Smooth muscle cell (in vitro differentiated cells): ENCODE results near the gene PPP1R9A. TPM values are rescaled to one million over a fixed set of nuclear protein-coding genes. Genes with fewer than 3 reads are reported as not detected.

Experiments used
- DNase-seq: peaks from one replicate; lab custom pipeline; 2025; ENCODE audit not compliant: unreplicated experiment; lab: John Stamatoyannopoulos, UW
- H2AFZ ChIP-seq: fragments of 200-600 bp; sonication (generic); 2 replicates; pipeline ENCODE4 v1.6.0; 2016; ENCODE audit warnings: antibody characterized with exemption, low read depth, mild to moderate bottlenecking
- H3F3A ChIP-seq: fragments of 200-600 bp; sonication (generic); 2 replicates; pipeline ENCODE4 v1.6.0; 2017; ENCODE audit warnings: antibody characterized with exemption, low read depth
- H3K27ac ChIP-seq: fragments of 200-600 bp; sonication (generic); 2 replicates; pipeline ENCODE4 v1.5.1; 2016; ENCODE audit warnings: low read depth, mild to moderate bottlenecking
- H3K27me3 ChIP-seq: fragments of 200-600 bp; sonication (generic); 2 replicates; pipeline ENCODE4 v1.6.1; 2016; ENCODE audit warnings: low read depth, mild to moderate bottlenecking
- H3K36me3 ChIP-seq: fragments of 200-600 bp; sonication (generic); 2 replicates; pipeline ENCODE4 v1.5.1; 2016; ENCODE audit warnings: low read depth
- H3K4me1 ChIP-seq: fragments of 200-600 bp; sonication (generic); 2 replicates; pipeline ENCODE4 v1.5.1; 2016; ENCODE audit warnings: low read depth
- H3K4me2 ChIP-seq: fragments of 200-600 bp; sonication (generic); 2 replicates; pipeline ENCODE4 v1.6.0; 2016; ENCODE audit warnings: mild to moderate bottlenecking
- H3K4me3 ChIP-seq: fragments of 200-600 bp; sonication (generic); 2 replicates; pipeline ENCODE4 v1.5.1; 2016; ENCODE audit warnings: mild to moderate bottlenecking
- H3K79me2 ChIP-seq: fragments of 200-600 bp; sonication (generic); 2 replicates; pipeline ENCODE4 v1.6.0; 2016; ENCODE audit warnings: low read depth, mild to moderate bottlenecking
- H3K9ac ChIP-seq: fragments of 200-600 bp; sonication (generic); 2 replicates; pipeline ENCODE4 v1.6.0; 2016; ENCODE audit warnings: low read depth
- H3K9me3 ChIP-seq: fragments of 200-600 bp; sonication (generic); replicated peaks from 2 replicates; pipeline ENCODE4 v1.5.1; 2016; ENCODE audit warnings: low read depth
- H4K20me1 ChIP-seq: fragments of 200-600 bp; sonication (generic); 2 replicates; pipeline ENCODE4 v1.6.0; 2016; ENCODE audit warnings: low read depth
- WGBS: methylation state at CpG from one replicate; pipeline ENCODE4 v1.1.7; 2016; ENCODE audit warnings: low lambda C conversion rate; 5-methylcytosine and 5-hydroxymethylcytosine counted together
- polyA plus RNA-seq: library from polyadenylated mRNA; unstranded; fragments of >200 nt; fragmentation: Nextera tagmentation; extraction: Ambion mirVana; gene quantifications from 2 replicates; pipeline ENCODE4 v1.2.1, GENCODE V29; 2016
- total RNA-seq: library from RNA; depleted of rRNA; stranded (reverse); fragments of >200 nt; gene quantifications from 2 replicates; pipeline ENCODE4 v1.2.3, GENCODE V29; 2014
- TF ChIP-seq, protein P1 (sequence below): fragments of 200-600 bp; sonication (generic); IDR thresholded peaks from 2 replicates; pipeline ENCODE4 v1.5.1; 2017; ENCODE audit warnings: borderline replicate concordance, mild to moderate bottlenecking, antibody characterized with exemption; ENCODE audit not compliant: insufficient read depth, poor library complexity, severe bottlenecking

PPP1R9A gene
- total and polyA plus RNA-seq, 2 experiments from 2014 or later: 0.22 to 1.6 TPM

DNA sequence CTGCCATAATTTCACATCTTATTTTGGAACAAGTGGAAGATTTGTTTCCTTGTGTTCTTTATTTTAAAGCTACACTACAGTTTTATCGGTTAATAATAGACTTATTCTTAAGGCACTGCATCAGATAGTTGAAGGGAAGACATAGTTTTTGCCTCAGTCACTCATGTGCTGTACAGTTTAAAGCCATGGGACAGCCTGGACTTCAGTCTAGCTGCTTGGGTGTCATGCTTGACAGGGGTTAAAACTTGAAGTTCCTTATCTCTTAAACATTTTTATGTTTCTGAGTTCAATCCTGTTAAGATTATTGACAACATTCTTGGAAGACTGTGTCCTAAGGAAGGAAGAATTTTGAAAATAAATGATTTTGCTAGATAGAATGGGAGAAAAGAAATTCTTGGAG, 49.7 kb downstream of the PPP1R9A start:
- 52% methylated on average over 1 of the region's 1 CpG for WGBS
- Histone ChIP-seq H3F3A (no peaks in the 10 kb centered on the region), H3K27ac (no peak overlapping the region), H3K9ac (no peak overlapping the region), H3K79me2 (no peaks in the 10 kb centered on the region), H2AFZ (no peak overlapping the region), H3K36me3 (no peaks in the 10 kb centered on the region), H3K4me1 (no peaks in the 10 kb centered on the region), H3K27me3 (no peaks in the 10 kb centered on the region), H3K9me3 (no peaks in the 10 kb centered on the region), H3K4me3 (no peak overlapping the region), H3K4me2 (no peak overlapping the region), H4K20me1 (no peaks in the 10 kb centered on the region)
- TF ChIP-seq, protein P1, sequence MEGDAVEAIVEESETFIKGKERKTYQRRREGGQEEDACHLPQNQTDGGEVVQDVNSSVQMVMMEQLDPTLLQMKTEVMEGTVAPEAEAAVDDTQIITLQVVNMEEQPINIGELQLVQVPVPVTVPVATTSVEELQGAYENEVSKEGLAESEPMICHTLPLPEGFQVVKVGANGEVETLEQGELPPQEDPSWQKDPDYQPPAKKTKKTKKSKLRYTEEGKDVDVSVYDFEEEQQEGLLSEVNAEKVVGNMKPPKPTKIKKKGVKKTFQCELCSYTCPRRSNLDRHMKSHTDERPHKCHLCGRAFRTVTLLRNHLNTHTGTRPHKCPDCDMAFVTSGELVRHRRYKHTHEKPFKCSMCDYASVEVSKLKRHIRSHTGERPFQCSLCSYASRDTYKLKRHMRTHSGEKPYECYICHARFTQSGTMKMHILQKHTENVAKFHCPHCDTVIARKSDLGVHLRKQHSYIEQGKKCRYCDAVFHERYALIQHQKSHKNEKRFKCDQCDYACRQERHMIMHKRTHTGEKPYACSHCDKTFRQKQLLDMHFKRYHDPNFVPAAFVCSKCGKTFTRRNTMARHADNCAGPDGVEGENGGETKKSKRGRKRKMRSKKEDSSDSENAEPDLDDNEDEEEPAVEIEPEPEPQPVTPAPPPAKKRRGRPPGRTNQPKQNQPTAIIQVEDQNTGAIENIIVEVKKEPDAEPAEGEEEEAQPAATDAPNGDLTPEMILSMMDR: no peak
- no peak for DNase-seq

DNA sequence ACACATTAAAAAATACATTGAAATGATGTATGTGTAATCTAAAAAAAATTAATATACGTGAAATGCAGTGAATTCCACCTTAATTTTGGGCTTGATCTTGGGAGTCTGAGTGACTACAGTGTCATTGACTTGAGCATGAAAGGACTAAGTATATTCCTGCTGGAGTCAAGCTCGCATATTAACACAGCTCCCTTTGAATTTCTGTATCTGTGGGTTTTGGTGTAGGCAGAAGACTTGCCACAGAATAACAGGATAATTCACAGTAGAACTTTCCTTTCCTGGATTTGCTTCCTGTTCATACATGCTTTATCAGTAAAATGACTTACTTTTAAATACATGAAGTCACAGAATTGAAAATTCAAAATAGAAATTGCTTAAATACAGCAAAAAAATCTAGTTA, 55.3 kb downstream of the PPP1R9A start:
- no peak overlapping the region for H3K4me3 ChIP-seq
- no peak overlapping the region for H3K9ac ChIP-seq
- H3K36me3 ChIP-seq: no peaks in the 10 kb centered on the region
- 75% methylated on average over 2 of the region's 2 CpGs for WGBS
- H4K20me1 ChIP-seq: no peaks in the 10 kb centered on the region
- TF ChIP-seq, protein P1: no peak
- no peak overlapping the region for H2AFZ ChIP-seq
- H3K27me3 ChIP-seq: no peaks in the 10 kb centered on the region
- H3F3A ChIP-seq: no peaks in the 10 kb centered on the region
- H3K27ac ChIP-seq: no peak overlapping the region
- no peaks in the 10 kb centered on the region for H3K79me2 ChIP-seq
- H3K4me1 ChIP-seq: no peaks in the 10 kb centered on the region
- DNase-seq: no peak
- no peak overlapping the region for H3K4me2 ChIP-seq
- no peaks in the 10 kb centered on the region for H3K9me3 ChIP-seq

DNA sequence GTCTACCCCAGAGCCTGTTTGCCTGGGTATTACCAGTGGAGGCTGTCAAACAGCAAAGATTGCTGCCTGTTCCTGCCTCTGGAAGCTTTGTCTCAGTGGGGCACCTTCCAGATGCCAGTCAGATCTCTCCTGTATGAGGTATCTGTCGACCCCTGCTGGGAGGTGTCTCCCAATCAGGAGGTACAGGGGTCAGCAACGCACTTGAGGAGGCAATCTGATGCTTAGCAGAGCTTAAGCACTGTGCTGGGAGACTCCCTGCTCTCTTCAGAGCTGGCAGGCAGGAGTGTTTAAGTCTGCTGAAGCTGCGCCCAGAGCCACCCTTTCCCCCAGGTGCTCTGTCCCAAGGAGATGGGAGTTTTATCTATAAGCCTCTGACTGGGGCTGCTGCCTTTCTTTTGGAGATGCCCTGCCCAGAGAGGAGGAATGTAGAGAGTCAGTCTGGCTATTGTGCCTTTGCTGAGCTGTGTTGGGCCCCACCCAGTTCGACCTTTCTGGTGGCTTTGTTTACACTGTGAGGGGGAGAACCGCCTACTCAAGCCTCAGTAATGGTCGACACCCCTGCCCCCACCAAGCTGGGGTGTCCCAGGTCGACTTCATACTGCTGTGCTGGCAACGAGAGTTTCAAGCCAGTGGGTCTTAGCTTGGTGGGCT, 62.2 kb downstream of the PPP1R9A start:
- Histone ChIP-seq H3K27ac (no peak overlapping the region), H3K4me3 (no peak overlapping the region), H3K27me3 (no peaks in the 10 kb centered on the region), H3K4me1 (peaks cover 11% of the 10 kb centered on the region), H3K79me2 (no peaks in the 10 kb centered on the region), H3K4me2 (no peak overlapping the region), H3F3A (no peaks in the 10 kb centered on the region), H4K20me1 (no peaks in the 10 kb centered on the region), H3K36me3 (no peaks in the 10 kb centered on the region), H2AFZ (no peak overlapping the region), H3K9ac (no peak overlapping the region), H3K9me3 (no peaks in the 10 kb centered on the region)
- DNase-seq: no peak
- 54% methylated on average over 8 of the region's 8 CpGs for WGBS
- TF ChIP-seq, protein P1: no peak

DNA sequence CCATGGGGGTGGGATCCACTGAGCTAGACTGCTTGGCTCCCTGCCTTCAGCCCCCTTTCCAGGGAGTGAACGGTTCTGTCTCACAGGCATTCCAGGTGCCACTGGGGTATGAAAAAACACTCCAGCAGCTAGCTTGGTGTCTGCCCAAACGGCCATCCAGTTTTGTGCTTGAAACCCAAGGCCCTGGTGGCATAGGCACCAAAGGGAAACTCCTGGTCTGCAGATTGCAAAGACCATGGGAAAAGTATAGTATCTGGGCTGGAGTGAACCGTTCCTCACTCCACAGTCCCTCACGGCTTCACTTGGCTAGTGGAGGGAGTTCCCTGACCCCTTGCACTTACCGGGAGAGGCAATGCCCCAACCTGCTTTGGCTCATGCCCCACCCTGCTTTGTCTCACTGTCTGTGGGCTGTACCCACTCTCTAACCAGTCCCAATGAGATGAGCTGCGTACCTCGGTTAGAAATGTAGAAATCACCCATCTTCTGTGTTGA, 62.7 kb downstream of the PPP1R9A start:
- H3K9ac ChIP-seq: no peak overlapping the region
- no peak for DNase-seq
- no peaks in the 10 kb centered on the region for H3F3A ChIP-seq
- TF ChIP-seq, protein P1: no peak
- no peaks in the 10 kb centered on the region for H4K20me1 ChIP-seq
- H3K79me2 ChIP-seq: no peaks in the 10 kb centered on the region
- 94% methylated on average over 7 of the region's 7 CpGs for WGBS
- no peaks in the 10 kb centered on the region for H3K9me3 ChIP-seq
- H3K27ac ChIP-seq: no peak overlapping the region
- H3K36me3 ChIP-seq: no peaks in the 10 kb centered on the region
- H2AFZ ChIP-seq: no peak overlapping the region
- H3K4me1 ChIP-seq: peaks cover 11% of the 10 kb centered on the region
- no peak overlapping the region for H3K4me2 ChIP-seq
- no peaks in the 10 kb centered on the region for H3K27me3 ChIP-seq
- no peak overlapping the region for H3K4me3 ChIP-seq
